Caco-2 (cell line): Measurements from ENCODE around the gene PRR36. TPM values are rescaled to one million over a fixed set of nuclear protein-coding genes. Genes with fewer than 3 reads are reported as not detected.
"Not testable (repeated sequence)": the region's sequence is repeated elsewhere in the genome, so short reads cannot be mapped to it uniquely, and the experiment has no call there.

Experiments
- BruUV-seq: library from RNA; stranded (reverse); fragments of 400-500 nt; replicated peaks from 2 replicates; lab custom pipeline; 2021; lab: Mats Ljungman, UMichigan
- CTCF ChIA-PET: fragments of 300-600 bp; sonication (Branson Sonifier 250); formaldehyde crosslinking; loops from one replicate; lab custom pipeline; 2022; ENCODE audit warnings: antibody characterized with exemption; lab: Charles Lee
- POLR2A ChIA-PET: fragments of 300-600 bp; sonication (Branson Sonifier 250); formaldehyde crosslinking; loops from one replicate; lab custom pipeline; 2022; ENCODE audit warnings: antibody characterized with exemption; lab: Charles Lee
- DNase-seq, 2 experiments: peaks; one replicate each; pipeline versions ENCODE4 v3.0.0 to v3.0.0-alpha.2; 2020 to 2022
- H3K27me3 ChIP-seq: replicated peaks from 2 replicates; pipeline ENCODE4 v1.6.0; 2011; ENCODE audit warnings: low read length; ENCODE audit not compliant: control insufficient read depth, insufficient read depth
- H3K36me3 ChIP-seq: 2 replicates; pipeline ENCODE4 v1.5.1; 2011; ENCODE audit warnings: low read length; ENCODE audit not compliant: control insufficient read depth, insufficient read depth
- H3K4me1 ChIP-seq: fragments of 250-450 bp; sonication (Bioruptor Pico); 2 replicates; pipeline ENCODE4 v1.5.1; 2020; ENCODE audit warnings: mild to moderate bottlenecking
- H3K4me3 ChIP-seq: 2 replicates; pipeline ENCODE4 v1.5.1; 2011; ENCODE audit warnings: low read depth, mild to moderate bottlenecking, control low read depth, low read length
- H3K9me3 ChIP-seq: fragments of 250-450 bp; sonication (Bioruptor Pico); 2 replicates; pipeline ENCODE4 v1.5.1; 2020; ENCODE audit warnings: mild to moderate bottlenecking, moderate library complexity
- H3K27ac Mint-ChIP-seq: one replicate; pipeline ENCODE4 v1.8.0; 2022; ENCODE audit warnings: mixed read lengths; ENCODE audit not compliant: unreplicated experiment
- H3K27me3 Mint-ChIP-seq: one replicate; pipeline ENCODE4 v1.8.0; 2022; ENCODE audit warnings: mixed read lengths; ENCODE audit not compliant: insufficient read depth, unreplicated experiment
- H3K36me3 Mint-ChIP-seq: one replicate; pipeline ENCODE4 v1.8.0; 2022; ENCODE audit warnings: mild to moderate bottlenecking, mixed read lengths; ENCODE audit not compliant: insufficient read depth, unreplicated experiment
- H3K4me1 Mint-ChIP-seq: one replicate; pipeline ENCODE4 v1.8.0; 2022; ENCODE audit warnings: low read depth, mixed read lengths; ENCODE audit not compliant: unreplicated experiment
- H3K4me3 Mint-ChIP-seq: one replicate; pipeline ENCODE4 v1.8.0; 2022; ENCODE audit warnings: mild to moderate bottlenecking, moderate library complexity, mixed read lengths; ENCODE audit not compliant: unreplicated experiment
- H3K9me3 Mint-ChIP-seq: one replicate; pipeline ENCODE4 v1.8.0; 2022; ENCODE audit warnings: mixed read lengths; ENCODE audit not compliant: unreplicated experiment
- intact Hi-C: fragments of 100-400 bp; cut with micrococcal nuclease; formaldehyde crosslinking; loops from one replicate; pipeline ENCODE4 v1.10.0; 2022; ENCODE audit not compliant: unreplicated experiment
- total RNA-seq: library from RNA; stranded (reverse); gene quantifications from 2 replicates; pipeline ENCODE4 v1.2.3, GENCODE V29; 2022
- TF ChIP-seq, protein P1 (sequence below), 2 experiments: fragments of 200-600 bp in 1 of 2; IDR thresholded peaks; 1 replicate in 1 of 2; 2 replicates in 1 of 2; pipeline versions ENCODE4 v1.5.1 to v1.8.0; 2011 to 2022; ENCODE audit warnings: antibody characterized with exemption in 1 of 2, control low read depth in 1 of 2, inconsistent platforms in 1 of 2, low read depth in 1 of 2, low read length in 1 of 2, mild to moderate bottlenecking in 1 of 2, moderate library complexity in 1 of 2; ENCODE audit not compliant: insufficient read depth in 1 of 2, severe bottlenecking in 1 of 2, unreplicated experiment in 1 of 2

PRR36 gene
- total RNA-seq, 1 experiment from 2014 or later: 3.7 TPM

DNA sequence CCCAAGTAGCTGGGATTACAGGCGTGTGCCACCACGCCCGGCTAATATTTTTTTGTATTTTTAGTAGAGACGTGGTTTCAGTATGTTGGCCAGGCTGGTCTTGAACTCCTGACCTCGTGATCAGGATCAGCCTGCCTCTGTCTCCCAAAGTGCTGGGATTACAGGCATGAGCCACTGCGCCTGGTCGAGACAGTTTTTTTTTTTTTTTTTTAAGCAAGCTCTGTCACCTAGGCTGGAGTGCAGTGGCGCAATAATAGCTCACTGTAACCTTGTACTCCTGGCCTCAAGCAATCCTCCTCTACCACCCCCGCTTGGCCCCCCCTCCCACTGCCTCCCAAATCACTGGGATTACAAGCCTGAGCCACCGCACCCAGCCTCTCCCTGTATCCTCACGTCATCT, 23.1 kb upstream of the PRR36 start:
- TF ChIP-seq, protein P1, sequence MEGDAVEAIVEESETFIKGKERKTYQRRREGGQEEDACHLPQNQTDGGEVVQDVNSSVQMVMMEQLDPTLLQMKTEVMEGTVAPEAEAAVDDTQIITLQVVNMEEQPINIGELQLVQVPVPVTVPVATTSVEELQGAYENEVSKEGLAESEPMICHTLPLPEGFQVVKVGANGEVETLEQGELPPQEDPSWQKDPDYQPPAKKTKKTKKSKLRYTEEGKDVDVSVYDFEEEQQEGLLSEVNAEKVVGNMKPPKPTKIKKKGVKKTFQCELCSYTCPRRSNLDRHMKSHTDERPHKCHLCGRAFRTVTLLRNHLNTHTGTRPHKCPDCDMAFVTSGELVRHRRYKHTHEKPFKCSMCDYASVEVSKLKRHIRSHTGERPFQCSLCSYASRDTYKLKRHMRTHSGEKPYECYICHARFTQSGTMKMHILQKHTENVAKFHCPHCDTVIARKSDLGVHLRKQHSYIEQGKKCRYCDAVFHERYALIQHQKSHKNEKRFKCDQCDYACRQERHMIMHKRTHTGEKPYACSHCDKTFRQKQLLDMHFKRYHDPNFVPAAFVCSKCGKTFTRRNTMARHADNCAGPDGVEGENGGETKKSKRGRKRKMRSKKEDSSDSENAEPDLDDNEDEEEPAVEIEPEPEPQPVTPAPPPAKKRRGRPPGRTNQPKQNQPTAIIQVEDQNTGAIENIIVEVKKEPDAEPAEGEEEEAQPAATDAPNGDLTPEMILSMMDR (IDR thresholded peaks at IDR 0.05; ENCODE audit: insufficient read depth in 1 of 2, low read depth in 1 of 2, low read length in 1 of 2, severe bottlenecking in 1 of 2, unreplicated experiment in 1 of 2): no peak
- intact Hi-C loops: no loop called here
- Mint-ChIP-seq H3K27me3 (no peaks in the 10 kb centered on the region), H3K9me3 (no peaks in the 10 kb centered on the region), H3K27ac (no peak overlapping the region), H3K36me3 (peaks cover 11% of the 10 kb centered on the region), H3K4me3 (no peak overlapping the region), H3K4me1 (no peaks in the 10 kb centered on the region)
- no peak for DNase-seq
- Histone ChIP-seq H3K27me3 (no peaks in the 10 kb centered on the region), H3K4me1 (no peaks in the 10 kb centered on the region), H3K4me3 (no peak overlapping the region), H3K36me3 (no peaks in the 10 kb centered on the region), H3K9me3 (no peaks in the 10 kb centered on the region)
- ChIA-PET CTCF (no interaction called here), POLR2A (interaction anchor here (0.6 to 0.7 kb wide), 2 partner anchors 223 to 1461 kb away, joined by 3 read pairs; no protein-coding TSS in a partner anchor)
- BruUV-seq: no TSS peak

GRCh38 chr19:7895565-7895964, 21.4 kb upstream of the PRR36 start:
- no peaks in the 10 kb centered on the region for H3K36me3 ChIP-seq
- H3K4me1 Mint-ChIP-seq: no peaks in the 10 kb centered on the region
- no peaks in the 10 kb centered on the region for H3K27me3 Mint-ChIP-seq
- no peaks in the 10 kb centered on the region for H3K9me3 ChIP-seq
- intact Hi-C loops: no loop called here
- DNase-seq: no peak
- H3K4me3 Mint-ChIP-seq: no peak overlapping the region
- peaks cover 11% of the 10 kb centered on the region for H3K36me3 Mint-ChIP-seq
- no TSS peak for BruUV-seq
- H3K27ac Mint-ChIP-seq: no peak overlapping the region
- no peak overlapping the region for H3K4me3 ChIP-seq
- H3K4me1 ChIP-seq: no peaks in the 10 kb centered on the region
- H3K9me3 Mint-ChIP-seq: no peaks in the 10 kb centered on the region
- TF ChIP-seq, protein P1 (IDR thresholded peaks at IDR 0.05; ENCODE audit: insufficient read depth in 1 of 2, low read depth in 1 of 2, low read length in 1 of 2, severe bottlenecking in 1 of 2, unreplicated experiment in 1 of 2): no peak
- CTCF ChIA-PET: no interaction called here
- H3K27me3 ChIP-seq: no peaks in the 10 kb centered on the region
- POLR2A ChIA-PET: no interaction called here

- no TSS peak for BruUV-seq
- no peaks in the 10 kb centered on the region for H3K9me3 Mint-ChIP-seq
- CTCF ChIA-PET: no interaction called here
- no peaks in the 10 kb centered on the region for H3K4me1 Mint-ChIP-seq
- intact Hi-C loops: no loop called here
- no peak for DNase-seq
- H3K4me3 ChIP-seq: no peak overlapping the region
- H3K27me3 ChIP-seq: no peaks in the 10 kb centered on the region
- no peak overlapping the region for H3K4me3 Mint-ChIP-seq
- no peaks in the 10 kb centered on the region for H3K4me1 ChIP-seq
- H3K27ac Mint-ChIP-seq: no peak overlapping the region
- H3K9me3 ChIP-seq: no peaks in the 10 kb centered on the region
- POLR2A ChIA-PET: no interaction called here
- H3K36me3 ChIP-seq: no peaks in the 10 kb centered on the region
- TF ChIP-seq, protein P1 (IDR thresholded peaks at IDR 0.05; ENCODE audit: insufficient read depth in 1 of 2, low read depth in 1 of 2, low read length in 1 of 2, severe bottlenecking in 1 of 2, unreplicated experiment in 1 of 2): no peak
- H3K27me3 Mint-ChIP-seq: no peaks in the 10 kb centered on the region
- peaks cover 10% of the 10 kb centered on the region for H3K36me3 Mint-ChIP-seq
Observed at GRCh38 chr19:7894612-7895309, 20.6 kb upstream of the PRR36 start.

GRCh38 chr19:7893362-7894101, 19.3 kb upstream of the PRR36 start:
- CTCF ChIA-PET: interaction anchor here (1.2 kb wide), 1 partner anchor 24 kb away, joined by 3 read pairs; no protein-coding TSS in a partner anchor
- POLR2A ChIA-PET, H3K4me1 ChIP-seq: not testable (repeated sequence)

More at GRCh38 chr19:7893362-7894101, 19.3 kb upstream of the PRR36 start:
- H3K27ac Mint-ChIP-seq, H3K9me3 Mint-ChIP-seq, H3K36me3 ChIP-seq, H3K27me3 ChIP-seq, H3K4me3 ChIP-seq, H3K4me3 Mint-ChIP-seq, intact Hi-C loops, H3K36me3 Mint-ChIP-seq, BruUV-seq, H3K9me3 ChIP-seq, H3K4me1 Mint-ChIP-seq, H3K27me3 Mint-ChIP-seq, DNase-seq: not testable (repeated sequence)
